HCT116 (cell line): Measurements from ENCODE around the gene SLC35C1. TPM values are rescaled to one million over a fixed set of nuclear protein-coding genes. Genes with fewer than 3 reads are reported as not detected.

Source experiments
- ATAC-seq: fragments of 200-7000 bp; cut with Tn5 transposase; 2 replicates; pipeline ENCODE4 v1.9.1; 2020; ENCODE audit warnings: mild to moderate bottlenecking, moderate library complexity
- BruUV-seq: library from RNA; stranded (reverse); fragments of 400-500 nt; replicated peaks from 2 replicates; lab custom pipeline; 2021; lab: Mats Ljungman, UMichigan
- CTCF ChIA-PET: fragments of 300-600 bp; sonication (Branson Sonifier 250); formaldehyde crosslinking; loops from one replicate; lab custom pipeline; 2021; ENCODE audit warnings: antibody characterized with exemption; lab: Charles Lee
- POLR2A ChIA-PET: fragments of 300-600, 350-600 bp; sonication (Branson Sonifier 250); formaldehyde crosslinking; loops from one replicate; lab custom pipeline; 2021; ENCODE audit warnings: antibody characterized with exemption; lab: Charles Lee
- RAD21 ChIA-PET, 2 experiments: fragments of 300-600 bp; sonication (Branson Sonifier 250); formaldehyde crosslinking; loops; one replicate each; lab custom pipeline; 2023; ENCODE audit warnings: low total read pairs in 2 of 2; ENCODE audit not compliant: uncharacterized antibody in 2 of 2, unreplicated experiment in 2 of 2, low non-redundant PET in 1 of 2; lab: Charles Lee
- DNase-seq: peaks from one replicate; pipeline ENCODE4 v3.0.0-alpha.2; 2010; ENCODE audit warnings: low read depth, low spot score
- H2AFZ ChIP-seq: fragments of 200-600 bp; shearing (Covaris generic), sonication (generic); 2 replicates; pipeline ENCODE4 v1.6.1; 2017; ENCODE audit warnings: low read depth, mixed run types, mixed read lengths, antibody characterized with exemption, low read length; ENCODE audit not compliant: poor library complexity, severe bottlenecking
- H3K27ac ChIP-seq: 2 replicates; pipeline ENCODE4 v1.5.1; 2012; ENCODE audit warnings: low read depth, low read length
- H3K27me3 ChIP-seq: fragments of 200-600 bp; sonication (generic); 2 replicates; pipeline ENCODE4 v1.6.1; 2016; ENCODE audit warnings: mixed run types, low read length, mixed read lengths; ENCODE audit not compliant: insufficient read depth
- H3K36me3 ChIP-seq, 2 experiments: fragments of 200-500 bp in 1 of 2; fragments of 200-600 bp in 1 of 2; sonication (Bioruptor generic) in 1 of 2; sonication (generic) in 1 of 2; 2 replicates each; pipeline versions ENCODE4 v1.5.1 to v1.6.1; 2014 to 2016; ENCODE audit warnings: low read length in 2 of 2, inconsistent platforms in 1 of 2, mixed read lengths in 1 of 2, mixed run types in 1 of 2; ENCODE audit not compliant: insufficient read depth in 2 of 2, control insufficient read depth in 1 of 2
- H3K4me1 ChIP-seq, 2 experiments: fragments of 200-600 bp in 1 of 2; sonication (generic) in 1 of 2; 2 replicates each; pipeline versions ENCODE4 v1.5.1 to v1.6.1; 2012 to 2017; ENCODE audit warnings: low read length in 2 of 2, inconsistent platforms in 1 of 2, mild to moderate bottlenecking in 1 of 2, mixed read lengths in 1 of 2, mixed run types in 1 of 2, moderate library complexity in 1 of 2; ENCODE audit not compliant: insufficient read depth in 2 of 2, control insufficient read depth in 1 of 2
- H3K4me2 ChIP-seq: fragments of 200-600 bp; sonication (generic); 2 replicates; pipeline ENCODE4 v1.6.1; 2017; ENCODE audit warnings: mixed run types, low read length, mixed read lengths
- H3K4me3 ChIP-seq, 2 experiments: fragments of 200-600 bp in 1 of 2; sonication (generic) in 1 of 2; replicated peaks in 1 of 2; 2 replicates each; pipeline ENCODE4 v1.5.1; 2011 to 2016; ENCODE audit warnings: low read length in 2 of 2, control low read depth in 1 of 2, low read depth in 1 of 2, mild to moderate bottlenecking in 1 of 2, mixed read lengths in 1 of 2, mixed run types in 1 of 2
- H3K79me2 ChIP-seq: fragments of 200-600 bp; sonication (generic); 2 replicates; pipeline ENCODE4 v1.6.1; 2017; ENCODE audit warnings: mild to moderate bottlenecking, mixed run types, low read length, moderate library complexity, mixed read lengths; ENCODE audit not compliant: insufficient read depth
- H3K9ac ChIP-seq: fragments of 200-600 bp; sonication (generic); 2 replicates; pipeline ENCODE4 v1.6.1; 2016; ENCODE audit warnings: low read length, mixed read lengths
- H3K9me2 ChIP-seq: fragments of 200-600 bp; sonication (generic), shearing (Covaris generic); 2 replicates; pipeline ENCODE4 v1.6.1; 2017; ENCODE audit warnings: mixed run types, mild to moderate bottlenecking, moderate library complexity; ENCODE audit not compliant: insufficient read depth
- H3K9me3 ChIP-seq, 2 experiments: fragments of 200-500 bp in 1 of 2; fragments of 200-600 bp in 1 of 2; sonication (Bioruptor generic) in 1 of 2; sonication (generic) in 1 of 2; 2 replicates each; pipeline ENCODE4 v1.6.1; 2014 to 2017; ENCODE audit warnings: low read length in 2 of 2, mixed read lengths in 2 of 2, inconsistent platforms in 1 of 2, low read depth in 1 of 2, mild to moderate bottlenecking in 1 of 2, mixed run types in 1 of 2, moderate library complexity in 1 of 2; ENCODE audit not compliant: control insufficient read depth in 1 of 2, insufficient read depth in 1 of 2
- H4K20me1 ChIP-seq: fragments of 200-600 bp; sonication (generic), shearing (Covaris generic); 2 replicates; pipeline ENCODE4 v1.6.1; 2017; ENCODE audit warnings: mixed run types, mild to moderate bottlenecking, moderate library complexity; ENCODE audit not compliant: insufficient read depth
- POLR2A ChIP-seq: IDR thresholded peaks from 2 replicates; pipeline ENCODE4 v1.7.0; 2011; ENCODE audit warnings: borderline replicate concordance; ENCODE audit not compliant: insufficient read depth, insufficient read length; ENCODE audit errors: extremely low read depth
- ZFX ChIP-seq: fragments of 450-650 bp; IDR thresholded peaks from 2 replicates; pipeline ENCODE4 v1.6.1; 2017
- intact Hi-C: fragments of 100-400 bp; cut with micrococcal nuclease; formaldehyde crosslinking; loops from 2 replicates; pipeline ENCODE4 v1.10.0; 2022
- total RNA-seq: library from RNA; stranded (reverse); gene quantifications from one replicate; pipeline ENCODE4 v1.2.1, GENCODE V29; 2021; ENCODE audit not compliant: unreplicated experiment
- TF ChIP-seq, protein P1 (sequence below), 3 experiments: fragments of 200-600 bp in 1 of 3; sonication (generic) in 1 of 3; IDR thresholded peaks in 2 of 3; conservative IDR thresholded peaks in 1 of 3; 2 replicates each; pipeline ENCODE4 v1.5.1; 2012 to 2017; ENCODE audit warnings: low read depth in 2 of 3, low read length in 2 of 3, antibody characterized with exemption in 1 of 3, borderline replicate concordance in 1 of 3, control low read depth in 1 of 3, mild to moderate bottlenecking in 1 of 3, mixed read lengths in 1 of 3, mixed run types in 1 of 3, moderate library complexity in 1 of 3; ENCODE audit not compliant: insufficient read depth in 1 of 3

SLC35C1 gene
- total RNA-seq, 1 experiment from 2014 or later = 18.2 TPM

DNA sequence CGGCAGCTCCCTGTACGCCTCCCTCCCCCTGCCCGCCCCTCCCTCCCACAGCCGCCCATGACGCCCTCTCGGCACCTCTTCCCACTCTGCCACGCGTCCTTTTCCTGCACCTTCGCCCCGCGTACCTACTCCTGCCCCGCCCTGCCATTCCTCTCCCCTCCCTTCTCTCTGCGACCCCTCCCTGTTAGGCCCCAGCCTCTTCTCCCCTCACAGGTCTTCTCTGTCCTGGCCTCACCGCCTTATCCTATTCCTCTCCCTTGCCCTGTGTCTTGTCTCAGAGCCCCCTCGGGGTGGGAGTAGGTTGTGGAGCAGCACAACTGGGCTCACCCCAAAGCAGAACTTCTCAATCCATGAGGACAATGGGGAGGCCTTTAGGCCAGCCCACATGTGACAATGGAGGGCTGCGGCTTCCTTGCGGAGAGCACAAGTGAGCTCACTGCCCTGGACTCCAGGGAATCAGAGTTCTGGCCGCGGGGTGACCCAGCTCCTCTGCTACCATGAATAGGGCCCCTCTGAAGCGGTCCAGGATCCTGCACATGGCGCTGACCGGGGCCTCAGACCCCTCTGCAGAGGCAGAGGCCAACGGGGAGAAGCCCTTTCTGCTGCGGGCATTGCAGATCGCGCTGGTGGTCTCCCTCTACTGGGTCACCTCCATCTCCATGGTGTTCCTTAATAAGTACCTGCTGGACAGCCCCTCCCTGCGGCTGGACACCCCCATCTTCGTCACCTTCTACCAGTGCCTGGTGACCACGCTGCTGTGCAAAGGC, 539 bp downstream of the SLC35C1 start:
- H3K9ac ChIP-seq = peak overlapping the region; percentile 78
- RAD21 ChIA-PET = no interaction called here
- H3K9me3 ChIP-seq = no peaks in the 10 kb centered on the region
- peak; percentile 43 for ATAC-seq
- H3K36me3 ChIP-seq = no peaks in the 10 kb centered on the region; a peak in 2 of 4 replicates
- H3K4me3 ChIP-seq = peak overlapping the region; percentile 85 to 86
- H2AFZ ChIP-seq = no peak overlapping the region
- peaks cover 18 to 35% of the 10 kb centered on the region in 2 experiments for H3K4me1 ChIP-seq
- no peak for DNase-seq
- no peaks in the 10 kb centered on the region for H3K9me2 ChIP-seq
- H3K27ac ChIP-seq = peak overlapping the region; percentile 49
- H3K4me2 ChIP-seq = peak overlapping the region; percentile 91
- CTCF ChIA-PET = no interaction called here
- no peaks in the 10 kb centered on the region for H3K27me3 ChIP-seq
- TF ChIP-seq, protein P1, sequence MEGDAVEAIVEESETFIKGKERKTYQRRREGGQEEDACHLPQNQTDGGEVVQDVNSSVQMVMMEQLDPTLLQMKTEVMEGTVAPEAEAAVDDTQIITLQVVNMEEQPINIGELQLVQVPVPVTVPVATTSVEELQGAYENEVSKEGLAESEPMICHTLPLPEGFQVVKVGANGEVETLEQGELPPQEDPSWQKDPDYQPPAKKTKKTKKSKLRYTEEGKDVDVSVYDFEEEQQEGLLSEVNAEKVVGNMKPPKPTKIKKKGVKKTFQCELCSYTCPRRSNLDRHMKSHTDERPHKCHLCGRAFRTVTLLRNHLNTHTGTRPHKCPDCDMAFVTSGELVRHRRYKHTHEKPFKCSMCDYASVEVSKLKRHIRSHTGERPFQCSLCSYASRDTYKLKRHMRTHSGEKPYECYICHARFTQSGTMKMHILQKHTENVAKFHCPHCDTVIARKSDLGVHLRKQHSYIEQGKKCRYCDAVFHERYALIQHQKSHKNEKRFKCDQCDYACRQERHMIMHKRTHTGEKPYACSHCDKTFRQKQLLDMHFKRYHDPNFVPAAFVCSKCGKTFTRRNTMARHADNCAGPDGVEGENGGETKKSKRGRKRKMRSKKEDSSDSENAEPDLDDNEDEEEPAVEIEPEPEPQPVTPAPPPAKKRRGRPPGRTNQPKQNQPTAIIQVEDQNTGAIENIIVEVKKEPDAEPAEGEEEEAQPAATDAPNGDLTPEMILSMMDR (IDR thresholded peaks at IDR 0.05 in 2 of 3, conservative IDR thresholded peaks at IDR 0.05 in 1 of 3; ENCODE audit: borderline replicate concordance in 1 of 3, insufficient read depth in 1 of 3, low read depth in 2 of 3, low read length in 2 of 3) = no peak
- TF ChIP-seq ZFX (0 out of 2 replicates have a peak, but pooled peaks have one; percentile 7), POLR2A (no peak)
- no peaks in the 10 kb centered on the region for H4K20me1 ChIP-seq
- POLR2A ChIA-PET = interaction anchor here (1.4 to 1.5 kb wide), 2 partner anchors 11 to 37 kb away, joined by 3 read pairs; no protein-coding TSS in a partner anchor
- intact Hi-C loops = no loop called here
- H3K79me2 ChIP-seq = peaks cover 28% of the 10 kb centered on the region
- BruUV-seq = no TSS peak
